Measurements from ENCODE around the gene RIOK1. TPM values are rescaled to one million over a fixed set of nuclear protein-coding genes. Genes with fewer than 3 reads are reported as not detected.
A peak's percentile ranks its signal among the peaks of the same experiment; 100 is the strongest.

Gene RIOK1
- total and polyA plus RNA-seq, 2 of the 13 experiments (the other 11 are each of a cell fraction or from before 2014, with no cell fraction given), result 9.4 to 37.8 TPM

DNA sequence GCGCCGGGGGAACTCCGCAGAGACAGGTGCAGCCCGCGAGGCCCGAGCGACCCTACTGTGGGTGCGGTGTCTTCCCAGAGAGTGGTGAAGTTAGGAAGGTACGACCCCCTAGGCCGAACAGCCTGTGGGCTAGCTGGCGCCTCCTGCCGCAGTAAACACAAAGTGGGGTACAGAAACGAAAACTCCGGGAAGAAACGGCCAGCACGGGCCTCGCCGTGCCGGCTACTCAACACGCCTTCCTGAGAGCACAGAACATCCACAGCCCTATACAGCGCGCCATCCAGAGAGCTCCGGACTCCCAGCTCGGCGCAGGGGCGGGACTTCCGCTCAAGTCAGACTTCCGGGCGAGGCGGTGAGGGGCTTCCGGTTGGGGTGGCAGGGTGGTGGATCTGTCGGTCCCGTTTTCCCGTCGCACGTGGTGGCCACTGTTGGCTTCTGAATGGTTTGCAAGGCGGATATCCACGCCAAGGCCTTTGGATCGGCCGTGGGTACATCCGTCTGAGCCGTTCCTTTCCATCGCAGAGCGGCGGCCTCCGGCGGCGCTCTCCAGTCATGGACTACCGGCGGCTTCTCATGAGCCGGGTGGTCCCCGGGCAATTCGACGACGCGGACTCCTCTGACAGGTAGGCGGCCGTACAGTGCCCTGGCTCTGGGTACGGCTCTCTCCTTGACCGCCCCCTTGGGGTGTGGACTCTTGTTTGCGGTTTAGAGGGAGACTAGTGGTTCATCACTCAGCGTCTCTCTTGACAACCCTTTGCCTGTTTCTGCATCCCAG lies at the start of gene RIOK1, which contains the start of gene CAGE1 (continued):
- TF ChIP-seq ZNF253 (CRISPR knock-in tag; IDR thresholded peaks at IDR 0.05; ENCODE audit: borderline replicate concordance) (peak; percentile 93; the same call in 1 of the 2 replicates), ZNF225 (CRISPR knock-in tag; IDR thresholded peaks at IDR 0.05) (peak; percentile 95; the same call in 1 of the 2 replicates), AHR (CRISPR knock-in tag; IDR thresholded peaks at IDR 0.05) (peak; percentile 96), NBN (conservative IDR thresholded peaks at IDR 0.05) (no peak), ONECUT2 (CRISPR knock-in tag; IDR thresholded peaks at IDR 0.05) (no peak), NR2C2 (CRISPR knock-in tag; IDR thresholded peaks at IDR 0.05; ENCODE audit: borderline replicate concordance) (peak; percentile 86), HNRNPK (IDR thresholded peaks at IDR 0.05; ENCODE audit: low read depth, low read length, poor library complexity, severe bottlenecking) (no peak), ZNF207 (IDR thresholded peaks at IDR 0.05; ENCODE audit: borderline replicate concordance) (no peak), ATF7 (IDR thresholded peaks at IDR 0.05) (no peak), ATF7 (CRISPR knock-in tag; IDR thresholded peaks at IDR 0.05) (peak; percentile 38; the same call in 1 of the 2 replicates), ZNF343 (CRISPR knock-in tag; IDR thresholded peaks at IDR 0.05) (0 out of 2 replicates have a peak, but pooled peaks have one; percentile 92), ZNF766 (CRISPR knock-in tag; IDR thresholded peaks at IDR 0.05; ENCODE audit: borderline replicate concordance) (peak; percentile 89; the same call in 1 of the 2 replicates), ZBTB21 (CRISPR knock-in tag; IDR thresholded peaks at IDR 0.05) (no peak), ZNF296 (CRISPR knock-in tag; conservative IDR thresholded peaks at IDR 0.05) (peak; percentile 79), RARA (CRISPR knock-in tag; IDR thresholded peaks at IDR 0.05) (no peak; the same call in 1 of the 2 replicates), MYC (CRISPR knock-in tag; IDR thresholded peaks at IDR 0.05; ENCODE audit: borderline replicate concordance) (peak; percentile 99), TMF1 (CRISPR knock-in tag; IDR thresholded peaks at IDR 0.05; ENCODE audit: low read depth) (peak; percentile 87)
- TF ChIP-seq, protein P1, sequence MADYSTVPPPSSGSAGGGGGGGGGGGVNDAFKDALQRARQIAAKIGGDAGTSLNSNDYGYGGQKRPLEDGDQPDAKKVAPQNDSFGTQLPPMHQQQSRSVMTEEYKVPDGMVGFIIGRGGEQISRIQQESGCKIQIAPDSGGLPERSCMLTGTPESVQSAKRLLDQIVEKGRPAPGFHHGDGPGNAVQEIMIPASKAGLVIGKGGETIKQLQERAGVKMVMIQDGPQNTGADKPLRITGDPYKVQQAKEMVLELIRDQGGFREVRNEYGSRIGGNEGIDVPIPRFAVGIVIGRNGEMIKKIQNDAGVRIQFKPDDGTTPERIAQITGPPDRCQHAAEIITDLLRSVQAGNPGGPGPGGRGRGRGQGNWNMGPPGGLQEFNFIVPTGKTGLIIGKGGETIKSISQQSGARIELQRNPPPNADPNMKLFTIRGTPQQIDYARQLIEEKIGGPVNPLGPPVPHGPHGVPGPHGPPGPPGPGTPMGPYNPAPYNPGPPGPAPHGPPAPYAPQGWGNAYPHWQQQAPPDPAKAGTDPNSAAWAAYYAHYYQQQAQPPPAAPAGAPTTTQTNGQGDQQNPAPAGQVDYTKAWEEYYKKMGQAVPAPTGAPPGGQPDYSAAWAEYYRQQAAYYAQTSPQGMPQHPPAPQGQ (CRISPR knock-in tag; IDR thresholded peaks at IDR 0.05; ENCODE audit: borderline replicate concordance), result no peak
- TF ChIP-seq, protein P2, sequence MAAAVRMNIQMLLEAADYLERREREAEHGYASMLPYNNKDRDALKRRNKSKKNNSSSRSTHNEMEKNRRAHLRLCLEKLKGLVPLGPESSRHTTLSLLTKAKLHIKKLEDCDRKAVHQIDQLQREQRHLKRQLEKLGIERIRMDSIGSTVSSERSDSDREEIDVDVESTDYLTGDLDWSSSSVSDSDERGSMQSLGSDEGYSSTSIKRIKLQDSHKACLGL (CRISPR knock-in tag; IDR thresholded peaks at IDR 0.05), result peak; percentile 98; the same call in 1 of the 2 replicates
- TF ChIP-seq, protein P3, sequence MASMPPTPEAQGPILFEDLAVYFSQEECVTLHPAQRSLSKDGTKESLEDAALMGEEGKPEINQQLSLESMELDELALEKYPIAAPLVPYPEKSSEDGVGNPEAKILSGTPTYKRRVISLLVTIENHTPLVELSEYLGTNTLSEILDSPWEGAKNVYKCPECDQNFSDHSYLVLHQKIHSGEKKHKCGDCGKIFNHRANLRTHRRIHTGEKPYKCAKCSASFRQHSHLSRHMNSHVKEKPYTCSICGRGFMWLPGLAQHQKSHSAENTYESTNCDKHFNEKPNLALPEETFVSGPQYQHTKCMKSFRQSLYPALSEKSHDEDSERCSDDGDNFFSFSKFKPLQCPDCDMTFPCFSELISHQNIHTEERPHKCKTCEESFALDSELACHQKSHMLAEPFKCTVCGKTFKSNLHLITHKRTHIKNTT (CRISPR knock-in tag; IDR thresholded peaks at IDR 0.05), result no peak
- TF ChIP-seq, protein P4, sequence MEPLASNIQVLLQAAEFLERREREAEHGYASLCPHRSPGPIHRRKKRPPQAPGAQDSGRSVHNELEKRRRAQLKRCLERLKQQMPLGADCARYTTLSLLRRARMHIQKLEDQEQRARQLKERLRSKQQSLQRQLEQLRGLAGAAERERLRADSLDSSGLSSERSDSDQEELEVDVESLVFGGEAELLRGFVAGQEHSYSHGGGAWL (CRISPR knock-in tag; IDR thresholded peaks at IDR 0.05), result peak; percentile 93; the same call in 1 of the 2 replicates
- TF ChIP-seq, protein P5, sequence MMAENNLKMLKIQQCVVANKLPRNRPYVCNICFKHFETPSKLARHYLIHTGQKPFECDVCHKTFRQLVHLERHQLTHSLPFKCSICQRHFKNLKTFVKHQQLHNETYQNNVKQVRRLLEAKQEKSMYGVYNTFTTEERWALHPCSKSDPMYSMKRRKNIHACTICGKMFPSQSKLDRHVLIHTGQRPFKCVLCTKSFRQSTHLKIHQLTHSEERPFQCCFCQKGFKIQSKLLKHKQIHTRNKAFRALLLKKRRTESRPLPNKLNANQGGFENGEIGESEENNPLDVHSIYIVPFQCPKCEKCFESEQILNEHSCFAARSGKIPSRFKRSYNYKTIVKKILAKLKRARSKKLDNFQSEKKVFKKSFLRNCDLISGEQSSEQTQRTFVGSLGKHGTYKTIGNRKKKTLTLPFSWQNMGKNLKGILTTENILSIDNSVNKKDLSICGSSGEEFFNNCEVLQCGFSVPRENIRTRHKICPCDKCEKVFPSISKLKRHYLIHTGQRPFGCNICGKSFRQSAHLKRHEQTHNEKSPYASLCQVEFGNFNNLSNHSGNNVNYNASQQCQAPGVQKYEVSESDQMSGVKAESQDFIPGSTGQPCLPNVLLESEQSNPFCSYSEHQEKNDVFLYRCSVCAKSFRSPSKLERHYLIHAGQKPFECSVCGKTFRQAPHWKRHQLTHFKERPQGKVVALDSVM (CRISPR knock-in tag; IDR thresholded peaks at IDR 0.05), result peak; percentile 62
- TF ChIP-seq, protein P6, sequence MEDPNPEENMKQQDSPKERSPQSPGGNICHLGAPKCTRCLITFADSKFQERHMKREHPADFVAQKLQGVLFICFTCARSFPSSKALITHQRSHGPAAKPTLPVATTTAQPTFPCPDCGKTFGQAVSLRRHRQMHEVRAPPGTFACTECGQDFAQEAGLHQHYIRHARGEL (CRISPR knock-in tag; IDR thresholded peaks at IDR 0.05), result 0 out of 2 replicates have a peak, but pooled peaks have one; percentile 66

All from HepG2 (cell line).